Right cardiac atrium (tissue), 5 donors: ENCODE data around the gene EPHA5. TPM values are rescaled to one million over a fixed set of nuclear protein-coding genes. Genes with fewer than 3 reads are reported as not detected.

Experiments used
- ATAC-seq, 2 donors: fragments of 200-7000 bp; cut with Tn5 transposase; one replicate each; pipeline versions ENCODE4 v1.8.0 to v1.9.1; 2020; ENCODE audit warnings: moderate library complexity in 2 of 2, mild to moderate bottlenecking in 1 of 2
- DNase-seq, 3 donors: peaks; one replicate each; pipeline ENCODE4 v3.0.0-alpha.2; 2020
- H3K27ac ChIP-seq: one replicate; pipeline ENCODE4 v1.5.1; 2013; ENCODE audit warnings: mild to moderate bottlenecking, low read length, control low read depth, moderate library complexity
- H3K27me3 ChIP-seq: one replicate; pipeline ENCODE4 v1.6.1; 2013; ENCODE audit not compliant: control insufficient read depth, insufficient read depth
- H3K4me1 ChIP-seq: one replicate; pipeline ENCODE4 v1.6.1; 2013; ENCODE audit warnings: low read length; ENCODE audit not compliant: control insufficient read depth, insufficient read depth
- H3K4me3 ChIP-seq: one replicate; pipeline ENCODE4 v1.5.1; 2013; ENCODE audit warnings: low read length, control low read depth
- H3K9me3 ChIP-seq: one replicate; pipeline ENCODE4 v1.6.1; 2013; ENCODE audit warnings: low read length; ENCODE audit not compliant: control insufficient read depth
- WGBS: extraction: QIAGEN DNeasy Blood & Tissue Kit; methylation state at CpG from one replicate; pipeline ENCODE4 v1.1.7; 2013; 5-methylcytosine and 5-hydroxymethylcytosine counted together
- intact Hi-C, 4 donors: fragments of 100-400 bp; cut with DNase I; formaldehyde crosslinking; loops; one replicate each; pipeline versions ENCODE4 v1.11.0 to v1.14.0; 2022 to 2023
- polyA plus RNA-seq: library from polyadenylated mRNA; stranded (reverse); fragments of 200-250 nt; gene quantifications from one replicate; pipeline ENCODE4 v1.2.3, GENCODE V29; 2013
- total RNA-seq, 4 donors: library from RNA; stranded (reverse); fragmentation: NEBNext Ultra II Directional; extraction: Animal tissue kit (Norgen Biotek cat#: 25700); gene quantifications; one replicate each; pipeline ENCODE4 v1.2.1, GENCODE V29; 2021
- donor health status: healthy with polysubstance abuse.
- donor health status: DM: no; HTN: yes; CAD: no.
- donor health status: DM: no; HTN: no; CAD: no.
- donor health status: DM: no; HTN: yes; CAD: no; lungs with severe emphysema.
- donor health status: DM: yes; HTN: yes; CAD: no.

The EPHA5 gene
- total and polyA plus RNA-seq, 5 donors = 0.22 to 0.96 (median 0.57) TPM

DNA sequence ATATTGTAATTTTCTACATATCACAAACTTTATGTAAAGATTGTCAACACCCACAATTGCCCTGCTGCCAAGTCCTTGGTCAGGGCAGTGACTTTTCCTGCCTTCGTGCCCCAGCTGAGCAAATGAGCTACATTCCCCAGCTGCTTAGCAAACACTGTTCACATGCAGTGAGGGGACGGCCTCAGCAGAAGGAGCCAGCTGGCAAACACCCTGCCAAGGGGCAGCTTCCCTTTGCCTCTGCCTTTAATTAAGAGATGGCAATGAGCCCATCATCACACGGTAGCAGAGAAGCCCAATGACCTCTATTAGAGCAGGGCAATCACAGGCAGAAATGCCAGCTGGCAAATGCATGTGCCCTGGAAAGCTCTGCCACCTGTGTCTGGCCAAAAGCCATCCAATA, 253.4 kb downstream of the EPHA5 start:
- no peaks in the 10 kb centered on the region for H3K9me3 ChIP-seq
- DNase-seq (peak; percentile 25 to 73 (median 65)), ATAC-seq (peak; percentile 71 to 89)
- intact Hi-C loops = no loop called here
- H3K27me3 ChIP-seq = no peaks in the 10 kb centered on the region
- 17% methylated on average over 3 of the region's 3 CpGs for WGBS
- no peak overlapping the region for H3K4me3 ChIP-seq
- no peak overlapping the region for H3K27ac ChIP-seq
- no peaks in the 10 kb centered on the region for H3K4me1 ChIP-seq

DNA sequence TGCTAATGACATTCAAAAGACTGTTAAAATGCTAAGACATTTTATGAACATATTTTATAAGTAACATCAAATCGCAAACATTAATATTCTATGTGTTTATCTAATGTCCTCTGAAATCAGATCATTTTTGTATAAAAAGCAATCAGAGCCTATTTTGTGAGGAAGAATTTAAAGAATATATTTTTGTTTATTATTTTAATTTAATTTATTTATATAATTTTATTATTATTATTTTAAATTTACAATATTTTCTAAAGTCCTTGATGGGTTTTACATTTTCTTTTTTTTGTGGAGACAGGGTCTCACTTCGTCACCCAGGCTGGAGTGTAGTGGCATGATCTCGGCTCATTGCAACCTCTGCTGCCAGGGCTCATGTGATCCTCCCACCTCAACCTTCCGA, 262.8 kb downstream of the EPHA5 start:
- 81% methylated on average over 4 of the region's 4 CpGs for WGBS
- intact Hi-C loops = no loop called here
- no peak for DNase-seq

DNA sequence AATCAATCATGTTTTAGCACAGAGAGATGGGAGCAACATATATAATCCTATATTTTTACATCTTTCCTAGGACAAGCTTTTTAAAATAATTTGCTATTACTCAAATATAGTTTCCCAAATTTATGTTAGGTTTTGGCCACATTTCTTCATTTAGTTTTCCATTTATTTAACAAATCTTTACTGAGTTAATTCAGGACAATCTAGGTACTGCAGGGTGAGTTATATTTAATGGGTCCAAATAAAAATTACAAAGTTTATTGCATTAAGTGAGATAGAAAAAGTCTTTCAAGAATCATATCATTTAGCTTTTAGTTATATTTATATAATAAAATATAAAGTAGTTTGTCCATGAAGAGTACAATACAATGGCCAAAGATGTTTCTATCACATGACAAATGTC, 269.2 kb downstream of the EPHA5 start:
- ATAC-seq (no peak), DNase-seq (no peak)
- intact Hi-C loops = no loop called here
- Histone ChIP-seq H3K4me3 (no peak overlapping the region), H3K9me3 (no peaks in the 10 kb centered on the region), H3K27ac (no peak overlapping the region), H3K4me1 (no peaks in the 10 kb centered on the region), H3K27me3 (no peaks in the 10 kb centered on the region)

More for the DNA sequence above, 262.8 kb downstream of the EPHA5 start:
- no peaks in the 10 kb centered on the region for H3K4me1 ChIP-seq
- H3K27ac ChIP-seq = no peak overlapping the region
- no peak for ATAC-seq
- no peak overlapping the region for H3K4me3 ChIP-seq
- H3K9me3 ChIP-seq = no peaks in the 10 kb centered on the region
- no peaks in the 10 kb centered on the region for H3K27me3 ChIP-seq

DNA sequence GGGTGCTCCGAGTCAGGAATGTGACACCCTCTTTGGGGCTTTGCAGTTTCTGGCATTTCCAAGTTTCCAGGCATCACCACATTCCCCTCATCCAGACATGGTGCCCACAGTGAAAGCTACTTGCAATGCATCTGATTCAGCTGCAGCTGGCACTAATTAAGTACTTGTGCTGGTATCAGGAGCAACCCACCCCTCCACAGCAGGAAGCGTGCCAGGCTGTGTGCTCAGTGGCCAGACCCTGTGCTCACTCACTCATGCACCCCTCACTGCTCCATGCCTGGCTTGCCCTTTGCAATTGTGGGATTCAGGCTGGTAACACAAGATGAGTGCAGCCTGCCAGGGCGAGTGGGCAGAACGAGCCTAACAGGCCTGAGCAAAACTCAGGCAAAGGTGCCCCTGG, 271.2 kb downstream of the EPHA5 start:
- H3K4me1 ChIP-seq = no peaks in the 10 kb centered on the region
- ATAC-seq (peak in 1 of 2 donors; percentile 31), DNase-seq (no peak)
- H3K27me3 ChIP-seq = no peaks in the 10 kb centered on the region
- no peak overlapping the region for H3K4me3 ChIP-seq
- H3K27ac ChIP-seq = no peak overlapping the region
- intact Hi-C loops = no loop called here
- H3K9me3 ChIP-seq = no peaks in the 10 kb centered on the region
- 69% methylated on average over 4 of the region's 4 CpGs for WGBS

DNA sequence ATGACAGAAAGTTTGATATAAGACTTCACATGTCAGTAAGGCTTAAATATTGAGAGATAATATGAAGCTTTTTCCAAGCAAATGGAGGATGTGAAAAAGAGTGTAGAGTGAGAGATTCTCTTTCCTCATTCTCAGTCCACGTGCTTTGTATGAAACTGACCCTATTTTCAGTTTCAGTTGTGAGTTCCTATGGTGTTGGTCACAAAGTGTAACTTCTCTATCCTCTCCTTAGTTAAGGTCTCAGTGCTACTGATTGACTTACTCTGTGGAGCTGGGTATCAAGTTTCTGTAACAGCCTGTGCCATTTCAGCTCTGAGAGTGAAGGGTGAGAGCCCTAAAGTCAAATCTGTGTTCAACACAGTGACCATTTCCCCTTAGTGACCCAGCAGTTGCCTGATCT, 277.2 kb downstream of the EPHA5 start:
- ATAC-seq (no peak), DNase-seq (no peak)
- Histone ChIP-seq H3K27ac (no peak overlapping the region), H3K4me3 (no peak overlapping the region), H3K27me3 (no peaks in the 10 kb centered on the region), H3K9me3 (no peaks in the 10 kb centered on the region), H3K4me1 (no peaks in the 10 kb centered on the region)
- intact Hi-C loops = no loop called here
- 53% methylated on average over 1 of the region's 1 CpG for WGBS

DNA sequence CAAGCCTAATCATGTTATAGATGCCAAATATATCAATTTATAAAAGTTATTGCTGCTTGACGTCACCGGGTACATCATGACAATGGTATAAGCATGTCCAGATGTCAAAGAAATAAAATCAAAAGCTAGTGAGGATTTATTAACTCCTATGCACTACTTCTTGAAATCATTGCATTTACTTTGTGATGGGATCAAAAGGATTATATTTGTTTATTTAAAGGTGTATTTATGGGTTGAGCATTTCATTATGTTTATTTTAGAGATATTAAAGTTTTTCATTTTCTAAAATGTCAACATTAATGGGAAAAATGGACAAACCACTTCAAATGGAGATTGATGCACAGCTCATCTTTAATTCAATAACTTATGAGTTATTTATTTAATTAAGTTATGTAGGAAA, 277.8 kb downstream of the EPHA5 start:
- no peaks in the 10 kb centered on the region for H3K4me1 ChIP-seq
- 88% methylated on average over 2 of the region's 2 CpGs for WGBS
- no peak for DNase-seq
- no peaks in the 10 kb centered on the region for H3K9me3 ChIP-seq
- H3K27me3 ChIP-seq = no peaks in the 10 kb centered on the region
- no peak overlapping the region for H3K4me3 ChIP-seq
- intact Hi-C loops = no loop called here
- ATAC-seq = no peak
- H3K27ac ChIP-seq = no peak overlapping the region

DNA sequence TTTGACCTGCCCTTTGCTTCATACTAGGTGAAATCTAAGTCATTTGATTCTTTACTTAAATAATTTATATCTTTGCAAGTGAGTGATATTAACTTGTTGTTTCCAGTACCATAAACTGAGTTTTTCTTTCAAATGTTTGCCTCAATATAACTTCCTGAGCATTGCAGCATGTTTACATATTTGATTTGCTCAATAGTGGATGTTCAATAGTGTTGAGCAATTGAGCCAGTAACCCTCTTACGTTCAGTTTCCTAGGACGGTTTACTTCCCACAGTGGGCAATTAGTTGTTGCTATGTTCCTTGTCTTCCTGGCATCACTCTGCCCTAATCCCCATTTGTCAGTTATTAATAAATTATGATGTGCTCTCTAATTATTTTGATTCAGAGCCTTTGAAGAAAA, 278.5 kb downstream of the EPHA5 start:
- 73% methylated on average over 2 of the region's 2 CpGs for WGBS

DNA sequence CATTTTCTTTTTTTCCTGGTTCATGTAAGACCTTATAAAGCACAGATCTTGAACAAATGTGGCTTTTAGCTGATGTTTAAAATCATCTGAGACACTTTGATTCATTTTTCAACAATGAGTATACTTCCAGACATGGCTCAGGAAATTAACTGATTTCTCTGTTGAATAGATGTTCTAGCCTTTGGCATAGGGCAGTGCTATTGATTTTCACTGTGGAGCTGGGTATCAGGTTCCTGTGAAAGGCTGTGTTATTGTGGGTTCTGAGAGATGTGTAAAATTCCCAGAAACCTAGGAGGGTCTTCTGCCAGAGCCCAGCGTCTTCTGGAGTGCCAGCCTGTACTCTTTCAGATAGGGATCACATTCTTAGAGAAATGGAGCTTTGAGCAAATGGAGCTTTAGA, 278.9 kb downstream of the EPHA5 start:
- intact Hi-C loops = no loop called here
- no peak overlapping the region for H3K27ac ChIP-seq
- no peak overlapping the region for H3K4me3 ChIP-seq
- no peaks in the 10 kb centered on the region for H3K9me3 ChIP-seq
- ATAC-seq (no peak), DNase-seq (no peak)
- H3K27me3 ChIP-seq = no peaks in the 10 kb centered on the region
- H3K4me1 ChIP-seq = no peaks in the 10 kb centered on the region
- WGBS = 61% methylated on average over 1 of the region's 1 CpG

More for the DNA sequence above, 278.5 kb downstream of the EPHA5 start:
- intact Hi-C loops = no loop called here
- Histone ChIP-seq H3K27ac (no peak overlapping the region), H3K27me3 (no peaks in the 10 kb centered on the region), H3K9me3 (no peaks in the 10 kb centered on the region), H3K4me3 (no peak overlapping the region), H3K4me1 (no peaks in the 10 kb centered on the region)
- DNase-seq (no peak), ATAC-seq (no peak)

DNA sequence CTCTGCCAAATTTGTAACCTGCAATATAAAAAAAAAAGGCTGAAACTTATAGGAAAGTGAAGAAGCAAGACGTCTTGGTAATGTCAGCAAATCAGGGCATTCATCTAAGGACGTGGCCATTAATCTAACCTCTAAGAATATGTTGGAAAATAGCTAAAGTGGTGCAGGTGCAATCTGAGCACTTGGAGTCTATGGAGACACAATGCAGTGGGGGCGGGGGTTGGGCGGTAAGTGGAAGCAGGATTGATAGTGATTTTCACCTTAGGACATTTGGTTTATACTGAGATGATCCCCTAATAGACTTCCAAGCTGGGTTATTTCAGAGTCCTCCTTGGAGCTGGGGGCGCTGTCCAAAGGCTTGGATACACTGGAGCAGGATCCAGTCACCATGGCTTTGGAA, 283.4 kb downstream of the EPHA5 start:
- H3K27me3 ChIP-seq = no peaks in the 10 kb centered on the region
- DNase-seq (no peak), ATAC-seq (no peak)
- no peaks in the 10 kb centered on the region for H3K9me3 ChIP-seq
- H3K27ac ChIP-seq = no peak overlapping the region
- H3K4me3 ChIP-seq = no peak overlapping the region
- intact Hi-C loops = no loop called here
- WGBS = 87% methylated on average over 5 of the region's 5 CpGs
- H3K4me1 ChIP-seq = no peaks in the 10 kb centered on the region

DNA sequence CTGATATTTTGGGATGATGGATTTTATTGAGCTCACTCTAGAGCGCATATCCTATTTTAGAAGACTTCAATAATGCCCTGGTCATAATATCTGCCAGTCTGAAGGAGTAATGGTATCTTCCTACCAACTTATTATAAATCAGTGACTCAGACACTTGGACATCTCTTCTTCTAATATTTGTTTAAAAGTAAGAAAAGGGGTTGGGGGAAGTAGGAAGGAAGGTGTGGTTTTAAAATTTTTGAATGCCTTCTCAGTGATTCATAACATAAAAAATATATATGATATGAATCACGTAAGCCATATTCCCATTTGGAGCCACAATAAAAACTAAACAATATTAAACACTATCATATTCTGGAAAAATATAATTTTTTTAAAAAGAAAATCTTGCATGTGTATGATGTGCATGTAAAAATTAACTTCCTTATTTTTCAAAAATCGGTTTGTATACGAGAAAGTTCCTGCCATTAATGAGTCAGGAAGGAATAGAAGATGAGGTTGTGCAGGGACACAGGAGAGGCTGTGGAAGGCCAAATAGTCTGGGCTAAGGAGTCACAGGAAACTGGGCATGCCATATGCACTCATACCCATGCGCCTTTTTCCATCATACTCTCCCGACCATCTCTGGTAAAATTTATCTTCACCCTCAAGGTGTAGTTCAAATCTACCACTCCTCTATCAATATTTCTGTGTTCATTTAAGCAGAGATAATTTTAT, 286.5 kb downstream of the EPHA5 start:
- no peaks in the 10 kb centered on the region for H3K9me3 ChIP-seq
- H3K27me3 ChIP-seq = no peaks in the 10 kb centered on the region
- WGBS = 90% methylated on average over 6 of the region's 6 CpGs
- intact Hi-C loops = no loop called here
- no peaks in the 10 kb centered on the region for H3K4me1 ChIP-seq
- no peak for DNase-seq
- no peak overlapping the region for H3K4me3 ChIP-seq
- no peak for ATAC-seq
- no peak overlapping the region for H3K27ac ChIP-seq

DNA sequence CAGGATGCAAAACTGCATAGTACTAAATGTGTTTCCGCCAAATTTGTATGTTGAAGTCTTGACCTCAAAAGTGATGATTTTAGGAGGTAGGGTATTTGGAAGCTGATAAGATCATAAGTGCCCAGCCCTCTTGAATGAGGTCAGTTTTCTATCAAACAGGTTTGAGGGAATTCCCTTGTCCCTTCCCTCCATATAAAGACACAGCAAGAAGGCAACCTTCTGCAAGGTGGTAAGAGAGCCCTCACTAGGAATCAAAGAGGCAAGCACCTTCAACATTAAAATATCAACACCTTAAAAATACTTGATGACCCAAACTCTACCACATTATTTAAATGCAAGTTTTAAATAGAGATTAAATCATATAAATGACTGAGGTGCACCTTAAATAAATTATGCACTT, 288.6 kb downstream of the EPHA5 start:
- H3K4me3 ChIP-seq = no peak overlapping the region
- ATAC-seq = no peak

DNA sequence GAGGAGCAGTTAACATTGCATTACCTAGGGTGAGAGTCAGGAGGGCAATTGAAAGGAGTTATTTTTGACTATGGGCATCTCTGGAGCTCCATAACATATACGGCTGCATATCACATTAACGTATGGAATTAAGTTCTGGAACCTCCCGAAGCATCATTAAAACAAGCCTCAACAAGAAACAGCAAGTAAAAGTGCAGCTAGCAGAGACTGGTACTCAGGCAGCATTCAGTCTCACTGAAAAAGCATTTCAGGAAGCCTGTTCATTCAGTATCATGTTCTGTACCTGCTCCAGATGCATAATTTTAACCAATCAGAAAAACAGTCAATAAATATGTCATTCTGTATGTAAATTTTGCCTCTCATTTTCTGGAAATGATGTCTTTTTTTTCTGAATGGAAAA, 299.6 kb downstream of the EPHA5 start:
- DNase-seq (no peak), ATAC-seq (no peak)
- Histone ChIP-seq H3K27ac (no peak overlapping the region), H3K4me1 (no peaks in the 10 kb centered on the region), H3K4me3 (no peak overlapping the region), H3K9me3 (no peaks in the 10 kb centered on the region), H3K27me3 (no peaks in the 10 kb centered on the region)
- intact Hi-C loops = no loop called here
- 85% methylated on average over 3 of the region's 3 CpGs for WGBS

More for the DNA sequence above, 288.6 kb downstream of the EPHA5 start:
- intact Hi-C loops = no loop called here
- WGBS = 54% methylated on average over 1 of the region's 1 CpG
- DNase-seq = no peak
- H3K27ac ChIP-seq = no peak overlapping the region
- no peaks in the 10 kb centered on the region for H3K4me1 ChIP-seq
- H3K27me3 ChIP-seq = no peaks in the 10 kb centered on the region
- H3K9me3 ChIP-seq = no peaks in the 10 kb centered on the region
